GM19023 (cell line): ENCODE data around the gene TMED6.
"Not testable (repeated sequence)": the region's sequence is repeated elsewhere in the genome, so short reads cannot be mapped to it uniquely, and the experiment has no call there.

ENCODE experiments used
- ATAC-seq: cut with Tn5 transposase; IDR thresholded peaks from one replicate; pipeline ENCODE4 v1.9.1; 2021; ENCODE audit warnings: mild to moderate bottlenecking, moderate library complexity; ENCODE audit not compliant: unreplicated experiment

TMED6 gene

GRCh38 chr16:69306031-69306430 lies 45.6 kb downstream of the TMED6 start:
- ATAC-seq: no peak

DNA sequence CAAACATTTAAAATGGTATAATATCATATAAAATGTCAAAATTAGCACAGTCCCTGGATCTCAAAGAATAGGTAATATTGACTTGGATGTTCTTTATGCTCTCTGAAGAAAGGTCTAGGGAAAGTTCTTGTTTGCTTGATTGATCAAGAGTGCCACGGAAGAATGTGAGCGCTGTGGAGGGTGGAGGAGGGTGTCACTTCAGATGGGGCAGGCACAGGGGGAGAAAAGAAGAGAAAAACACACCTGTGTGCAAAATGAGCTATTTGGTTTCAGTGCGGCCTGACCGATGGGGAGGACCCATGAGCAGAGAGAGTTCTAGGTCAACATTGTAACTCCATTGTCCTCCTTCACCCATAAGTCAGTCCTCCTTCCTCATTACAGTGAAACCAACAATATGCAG lies 49.3 kb downstream of the TMED6 start:
- ATAC-seq: no peak

- ATAC-seq: no peak
Measured at GRCh38 chr16:69301861-69302260, 49.7 kb downstream of the TMED6 start.

- no peak for ATAC-seq
Measured at GRCh38 chr16:69301187-69301586, 50.4 kb downstream of the TMED6 start.

GRCh38 chr16:69298261-69298660 lies 53.3 kb downstream of the TMED6 start:
- no peak for ATAC-seq

DNA sequence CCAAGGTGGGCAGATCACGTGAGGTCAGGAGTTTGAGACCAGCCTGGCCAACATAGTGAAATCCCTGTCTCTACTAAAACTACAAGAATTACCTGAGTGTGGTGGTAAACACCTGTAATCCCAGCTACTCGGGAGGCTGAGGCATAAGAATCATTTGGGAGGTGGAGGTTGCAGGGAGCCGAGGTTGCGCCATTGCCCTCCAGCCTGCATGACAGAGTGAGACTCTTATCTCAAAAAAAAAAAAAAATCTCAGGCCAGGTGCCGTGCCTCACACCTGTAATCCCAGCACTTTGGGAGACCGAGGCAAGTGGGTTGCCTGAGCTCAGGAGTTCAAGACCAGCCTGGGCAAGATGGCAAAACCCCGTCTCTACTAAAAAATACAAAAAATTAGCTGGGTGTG lies 54.8 kb downstream of the TMED6 start:
- ATAC-seq: not testable (repeated sequence)

GRCh38 chr16:69294051-69294450 lies 57.5 kb downstream of the TMED6 start:
- ATAC-seq: no peak

DNA sequence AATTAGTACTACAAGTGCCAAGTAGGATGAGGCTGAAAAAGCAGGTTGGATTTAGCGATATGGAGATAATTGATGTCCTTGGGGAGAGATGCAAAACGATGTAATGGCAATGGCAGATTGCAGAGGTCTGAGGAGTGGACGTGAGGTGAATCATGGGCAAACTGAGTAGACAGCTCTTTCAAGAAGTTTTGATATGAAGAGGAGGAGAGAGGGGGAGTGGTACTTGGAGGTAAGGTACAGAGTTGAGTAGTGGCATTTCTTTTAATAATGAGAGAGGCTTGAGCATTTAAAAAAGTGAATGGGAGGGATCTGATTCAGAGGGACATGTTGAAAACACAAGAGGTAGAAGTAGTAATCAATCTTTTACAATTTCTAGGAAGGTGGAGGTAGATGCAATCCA lies 58.2 kb downstream of the TMED6 start:
- ATAC-seq: no peak
